Ovary (tissue), 1 donor: ENCODE results near the gene HPRT1.

Experiments
- EP300 ChIP-seq: sonication (generic); formaldehyde crosslinking; IDR thresholded peaks from one replicate; pipeline ENCODE4 v1.6.1; 2017; ENCODE audit warnings: antibody characterized with exemption
- POLR2A ChIP-seq: fragments of 450-650 bp; IDR thresholded peaks from one replicate; pipeline ENCODE4 v1.6.1; 2017; ENCODE audit warnings: antibody characterized with exemption, mild to moderate bottlenecking, moderate library complexity

GRCh38 chrX:134512566-134512965 is 52.6 kb downstream of the HPRT1 start:
- TF ChIP-seq EP300: no peak
- TF ChIP-seq POLR2A: no peak
